Measurements from ENCODE around the gene REP15.
"Not testable (repeated sequence)": the region's sequence is repeated elsewhere in the genome, so short reads cannot be mapped to it uniquely, and the experiment has no call there.

REP15 gene

GRCh38 chr12:27696293-27696652, at the start of gene REP15:
REP15 (plus strand) TSS chr12:27696447; CDS start chr12:27696563, 116 bp downstream.
- no peak for DNase-seq

- no peak for DNase-seq
Measured at GRCh38 chr12:27650011-27650410, 46.2 kb upstream of the REP15 start.

GRCh38 chr12:27651201-27651600, 45.0 kb upstream of the REP15 start:
- DNase-seq = no peak

- peak; percentile 16 for DNase-seq
Measured at GRCh38 chr12:27652174-27652763, 44.0 kb upstream of the REP15 start.

- DNase-seq = no peak
Measured at GRCh38 chr12:27653661-27654060, 42.6 kb upstream of the REP15 start.

GRCh38 chr12:27655476-27655875, 40.8 kb upstream of the REP15 start:
- not testable (repeated sequence) for DNase-seq

GRCh38 chr12:27657296-27657695, 39.0 kb upstream of the REP15 start:
- DNase-seq = no peak

GRCh38 chr12:27665704-27666103, 30.5 kb upstream of the REP15 start:
- DNase-seq = no peak

- no peak for DNase-seq
Measured at GRCh38 chr12:27666510-27666909, 29.7 kb upstream of the REP15 start.

GRCh38 chr12:27667540-27667939, 28.7 kb upstream of the REP15 start:
- no peak for DNase-seq

- DNase-seq = no peak
Measured at GRCh38 chr12:27672051-27672450, 24.2 kb upstream of the REP15 start.

GRCh38 chr12:27672643-27673042, 23.6 kb upstream of the REP15 start:
- no peak for DNase-seq

GRCh38 chr12:27673101-27673718, 23.0 kb upstream of the REP15 start:
- no peak for DNase-seq

- no peak for DNase-seq
Measured at GRCh38 chr12:27674989-27675388, 21.3 kb upstream of the REP15 start.

- DNase-seq = no peak
Measured at GRCh38 chr12:27680619-27681018, 15.6 kb upstream of the REP15 start.

- DNase-seq = no peak
Measured at GRCh38 chr12:27682534-27682933, 13.7 kb upstream of the REP15 start.

GRCh38 chr12:27685274-27685673, 11.0 kb upstream of the REP15 start:
- DNase-seq = no peak

- no peak for DNase-seq
Measured at GRCh38 chr12:27686147-27686546, 10.1 kb upstream of the REP15 start.

GRCh38 chr12:27688671-27689070, 7.6 kb upstream of the REP15 start:
- no peak for DNase-seq

- no peak for DNase-seq
Measured at GRCh38 chr12:27689558-27690180, 6.6 kb upstream of the REP15 start.

GRCh38 chr12:27693403-27693802, 2.8 kb upstream of the REP15 start:
- no peak for DNase-seq

GRCh38 chr12:27695556-27696292, 523 bp upstream of the REP15 start:
- no peak for DNase-seq

GRCh38 chr12:27696864-27697564, 767 bp downstream of the REP15 start:
- DNase-seq = no peak

Measured in activated CD8-positive, alpha-beta memory T cell treated with anti-CD3 and anti-CD28 coated beads, Interleukin-2, amount 50 U/mL, for 4 hours (primary cell).